Stimulated activated CD8-positive, alpha-beta memory T cell treated with anti-CD3 and anti-CD28 coated beads, Interleukin-7, amount 100 ng/mL, for 48 hours (primary cell): ENCODE data around the gene ITGB1.
"Not testable (repeated sequence)": the region's sequence is repeated elsewhere in the genome, so short reads cannot be mapped to it uniquely, and the experiment has no call there.

Source experiments
- DNase-seq, 2 donors: peaks; one replicate each; pipeline ENCODE4 v3.0.0-alpha.2; 2020; ENCODE audit warnings: low read depth in 1 of 2; ENCODE audit errors: extremely low read depth in 1 of 2

ITGB1 gene

GRCh38 chr10:32958085-32959005 is at the start of gene ITGB1:
Gene ITGB1 (minus strand): TSS chr10:32958230. CDS start chr10:32935558, 22,672 bp downstream.
- peak; percentile 72 to 73 for DNase-seq

- no peak for DNase-seq
Measured at GRCh38 chr10:33006342-33006887, 48.4 kb upstream of the ITGB1 start.

GRCh38 chr10:33005322-33006301 is 47.6 kb upstream of the ITGB1 start:
- peak in 1 of 2 donors; percentile 32 for DNase-seq

GRCh38 chr10:33001908-33002492 is 44.0 kb upstream of the ITGB1 start:
- no peak for DNase-seq

- DNase-seq, result not testable (repeated sequence)
Measured at GRCh38 chr10:32998060-32998581, 40.1 kb upstream of the ITGB1 start.

- DNase-seq, result no peak
Measured at GRCh38 chr10:32995751-32996150, 37.7 kb upstream of the ITGB1 start.

DNA sequence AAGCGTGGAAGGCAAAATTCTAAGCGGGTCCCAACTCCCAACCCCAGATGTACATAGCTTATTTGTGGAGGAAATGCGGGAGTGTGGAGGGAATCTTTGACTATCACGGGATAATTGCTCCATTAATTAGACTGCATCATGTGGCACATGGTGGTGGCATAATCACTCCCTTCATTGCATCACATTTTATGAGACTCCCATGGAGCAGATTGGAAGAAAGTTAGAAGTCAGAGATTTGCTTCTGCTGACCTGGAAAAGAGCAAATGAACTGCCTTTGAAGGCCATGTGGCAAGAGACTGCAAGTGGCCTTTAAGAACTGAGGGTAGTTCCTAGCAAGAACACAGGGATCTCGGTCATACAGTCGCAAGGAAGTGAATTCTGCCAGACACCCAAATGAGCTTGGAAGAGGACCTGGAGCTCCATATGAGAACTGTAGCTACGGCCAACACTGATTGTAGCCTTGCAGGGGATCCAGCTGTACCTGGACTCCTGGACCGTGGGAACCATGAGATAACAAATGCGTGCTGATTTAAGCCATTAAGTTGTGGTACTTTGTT is 37.1 kb upstream of the ITGB1 start:
- no peak for DNase-seq

DNA sequence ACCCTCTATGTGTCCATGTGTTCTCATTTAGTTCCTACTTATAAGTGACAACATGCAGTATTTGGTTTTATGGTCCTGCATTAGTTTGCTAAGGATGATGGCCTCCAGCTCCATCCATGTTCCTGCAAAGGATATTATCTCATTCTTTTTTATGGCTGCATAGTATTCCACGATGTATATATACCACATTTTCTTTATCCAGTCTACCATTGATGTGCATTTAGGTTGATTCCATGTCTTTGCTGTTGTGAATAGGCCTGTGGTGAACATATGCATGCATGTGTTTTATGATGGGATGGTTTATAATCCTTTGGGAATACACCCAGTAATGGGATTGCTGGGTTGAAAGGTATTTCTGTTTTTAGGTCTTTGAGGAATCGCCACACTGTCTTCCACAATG is 36.6 kb upstream of the ITGB1 start:
- not testable (repeated sequence) for DNase-seq

DNA sequence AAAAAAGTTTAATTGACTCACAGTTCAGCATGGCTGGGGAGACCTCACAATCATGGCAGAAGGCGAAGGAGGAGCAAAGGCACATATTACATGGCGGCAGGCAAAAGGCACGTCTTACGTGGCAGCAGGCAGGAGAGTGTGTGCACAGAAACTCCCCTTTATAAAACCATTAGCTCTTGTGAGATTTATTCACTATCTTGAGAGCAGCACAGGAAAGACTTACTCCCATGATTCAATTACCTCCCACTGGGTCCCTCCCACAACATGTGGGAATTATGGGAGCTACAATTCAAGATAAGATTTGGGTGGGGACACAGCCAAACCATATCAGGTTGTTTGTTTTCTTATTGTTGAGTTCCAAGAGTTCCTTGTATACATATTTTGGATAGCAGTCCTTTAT is 34.3 kb upstream of the ITGB1 start:
- not testable (repeated sequence) for DNase-seq

DNA sequence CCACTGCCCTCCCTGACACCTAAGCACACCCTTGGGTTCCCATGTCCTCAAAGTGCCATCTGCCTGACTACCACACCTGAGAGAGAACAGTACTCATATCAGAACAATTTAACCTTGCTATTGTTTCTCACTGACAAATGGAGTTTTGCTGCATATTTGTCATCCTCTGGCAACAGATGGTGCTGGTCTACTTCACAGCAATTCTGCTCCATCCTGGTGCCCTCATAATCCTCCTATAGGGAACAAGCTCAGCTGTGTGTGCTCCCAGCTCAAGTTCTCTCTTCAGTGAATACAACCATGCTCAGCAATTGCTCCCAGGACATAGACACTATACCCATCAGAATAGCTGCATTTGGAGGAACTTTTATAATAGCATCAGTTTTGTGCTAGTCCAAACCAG is 32.8 kb upstream of the ITGB1 start:
- DNase-seq, result no peak

DNA sequence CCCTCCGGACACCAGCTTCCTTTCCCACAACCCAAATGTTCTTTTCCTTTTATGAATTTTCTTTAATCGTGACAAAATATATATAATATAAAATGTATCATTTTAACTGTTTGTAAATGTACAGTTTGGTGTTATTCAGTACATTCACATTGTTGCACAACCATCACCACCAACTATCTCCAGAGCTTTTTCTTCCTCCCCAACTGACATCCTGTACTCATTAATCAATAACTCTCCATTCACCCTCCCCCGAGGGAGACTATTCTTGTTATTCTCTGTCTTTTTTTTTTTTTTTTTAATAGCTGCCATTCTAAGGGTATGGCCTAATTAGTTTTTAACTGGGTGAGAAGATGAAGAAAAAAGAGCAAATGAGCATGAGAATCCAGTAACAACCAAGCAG is 30.6 kb upstream of the ITGB1 start:
- no peak for DNase-seq

DNA sequence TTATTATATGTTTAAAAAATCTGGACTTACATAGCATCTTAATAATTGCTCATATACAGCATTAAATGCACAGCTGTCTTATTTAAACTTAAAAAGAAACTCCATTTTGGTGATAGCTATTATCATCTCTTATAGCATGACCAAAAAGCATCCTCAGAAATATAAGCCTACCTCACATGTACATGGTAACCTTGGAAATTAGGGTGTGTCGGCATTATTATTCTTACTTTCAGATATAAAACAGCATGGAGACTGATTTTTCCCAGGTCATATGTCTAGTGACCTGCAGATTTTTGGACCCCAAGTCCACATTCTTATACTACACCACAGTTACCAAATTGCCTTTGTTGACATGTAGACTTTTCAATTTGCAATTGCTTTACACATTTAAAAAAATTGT is 29.1 kb upstream of the ITGB1 start:
- no peak for DNase-seq

- no peak for DNase-seq
Measured at GRCh38 chr10:32985775-32986350, 27.8 kb upstream of the ITGB1 start.

GRCh38 chr10:32985341-32985764 is 27.3 kb upstream of the ITGB1 start:
- DNase-seq, result no peak

GRCh38 chr10:32984003-32984600 is 26.1 kb upstream of the ITGB1 start:
- no peak for DNase-seq

DNA sequence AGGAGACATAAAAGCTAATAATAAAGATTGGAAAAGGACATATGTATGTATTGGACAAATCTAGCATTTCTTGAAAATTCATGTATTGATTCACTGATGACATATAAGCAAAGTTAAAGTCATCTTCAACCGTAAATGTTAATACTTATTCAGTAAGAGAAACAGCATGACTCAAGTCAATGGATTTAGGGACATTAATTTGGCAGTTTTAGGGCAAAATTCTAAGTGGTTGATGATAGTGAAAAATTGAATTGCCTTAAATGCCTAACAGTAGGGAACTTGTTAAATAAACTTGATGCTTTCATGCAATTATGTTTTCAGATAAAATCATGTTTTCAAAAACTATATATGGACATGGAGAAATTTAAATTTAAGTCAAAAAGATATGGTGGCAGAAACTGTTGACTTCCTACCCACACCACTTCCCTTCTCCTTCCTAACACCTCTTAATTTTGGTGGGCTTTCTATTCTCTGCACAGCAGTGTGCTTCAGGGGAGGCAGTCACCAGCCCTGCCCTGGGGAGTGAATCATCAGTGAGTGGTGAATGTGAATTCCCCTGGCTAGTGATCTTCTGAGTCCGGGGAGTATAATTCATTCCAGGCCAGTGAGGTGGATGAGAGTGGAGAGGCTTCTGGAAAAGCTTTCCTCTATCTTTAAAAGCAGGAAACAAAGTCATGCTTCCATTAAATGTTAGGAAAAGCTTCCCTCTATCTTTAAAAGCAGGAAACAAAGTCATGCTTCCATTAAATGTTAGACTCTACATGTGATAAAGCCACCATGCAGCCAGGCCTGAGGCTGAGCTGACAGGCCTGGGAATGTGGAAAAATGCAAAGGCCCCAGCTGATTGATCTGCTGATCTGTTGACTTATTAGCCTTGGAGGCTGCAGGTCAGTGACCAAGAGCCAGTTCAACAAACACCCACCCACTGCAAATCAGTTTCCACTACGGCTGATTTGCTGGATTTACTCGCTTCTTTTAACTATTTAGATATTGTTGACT is 25.2 kb upstream of the ITGB1 start:
- peak; percentile 15 to 39 for DNase-seq

GRCh38 chr10:32982293-32982709 is 24.3 kb upstream of the ITGB1 start:
- DNase-seq, result no peak

DNA sequence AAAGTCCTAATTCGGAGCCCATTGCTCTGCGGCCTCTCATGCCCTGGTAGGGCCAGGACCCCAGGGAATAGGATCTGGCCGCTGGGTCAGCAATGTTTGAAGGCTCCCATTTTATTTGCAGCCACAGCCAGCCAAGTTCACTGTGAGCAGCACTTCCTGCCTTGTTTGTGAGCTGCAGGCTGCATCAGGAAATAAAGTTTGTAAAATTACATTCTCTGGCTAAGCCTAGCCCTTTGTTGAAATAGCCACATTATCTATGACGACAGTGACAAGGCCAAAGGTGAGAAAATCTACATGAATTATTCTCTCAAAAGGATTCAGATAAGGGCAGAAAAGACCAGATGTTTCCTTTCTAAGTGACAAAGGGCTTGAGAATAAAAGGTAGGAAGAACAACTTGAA is 23.7 kb upstream of the ITGB1 start:
- DNase-seq, result no peak
